Left hindlimb (tissue), 1 donor: Measurements from ENCODE around the gene TNFSF11.

Source experiments
- DNase-seq: peaks from one replicate; pipeline ENCODE4 v3.0.0-alpha.2; 2018

TNFSF11 gene

GRCh38 chr13:42612021-42612765 is 38.2 kb downstream of the TNFSF11 start:
- no peak for DNase-seq

GRCh38 chr13:42614436-42615035 is 40.6 kb downstream of the TNFSF11 start:
- no peak for DNase-seq

GRCh38 chr13:42615691-42616090 is 41.7 kb downstream of the TNFSF11 start:
- no peak for DNase-seq

DNA sequence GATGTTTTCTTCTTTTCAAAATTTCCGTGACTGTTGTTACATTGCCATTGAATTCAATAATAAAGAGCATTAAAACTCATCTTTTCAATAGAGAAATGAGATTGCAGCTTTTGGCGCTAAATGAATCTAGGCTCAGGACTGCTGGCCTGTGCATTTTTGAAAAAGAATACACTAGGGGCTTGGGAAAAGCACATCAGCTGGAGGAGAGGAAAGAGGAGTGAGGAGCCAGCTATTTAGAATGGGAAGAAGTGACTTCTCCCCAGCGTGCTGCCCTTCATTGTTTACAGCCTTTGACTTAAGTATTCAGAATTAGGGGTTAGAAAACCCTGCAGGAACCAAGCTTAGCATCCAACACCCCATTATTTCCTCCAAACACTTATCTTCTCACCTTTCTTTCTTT is 43.3 kb downstream of the TNFSF11 start:
- no peak for DNase-seq

- no peak for DNase-seq
Observed at GRCh38 chr13:42623916-42624315, 50.0 kb downstream of the TNFSF11 start.

GRCh38 chr13:42625611-42626010 is 51.7 kb downstream of the TNFSF11 start:
- no peak for DNase-seq

DNA sequence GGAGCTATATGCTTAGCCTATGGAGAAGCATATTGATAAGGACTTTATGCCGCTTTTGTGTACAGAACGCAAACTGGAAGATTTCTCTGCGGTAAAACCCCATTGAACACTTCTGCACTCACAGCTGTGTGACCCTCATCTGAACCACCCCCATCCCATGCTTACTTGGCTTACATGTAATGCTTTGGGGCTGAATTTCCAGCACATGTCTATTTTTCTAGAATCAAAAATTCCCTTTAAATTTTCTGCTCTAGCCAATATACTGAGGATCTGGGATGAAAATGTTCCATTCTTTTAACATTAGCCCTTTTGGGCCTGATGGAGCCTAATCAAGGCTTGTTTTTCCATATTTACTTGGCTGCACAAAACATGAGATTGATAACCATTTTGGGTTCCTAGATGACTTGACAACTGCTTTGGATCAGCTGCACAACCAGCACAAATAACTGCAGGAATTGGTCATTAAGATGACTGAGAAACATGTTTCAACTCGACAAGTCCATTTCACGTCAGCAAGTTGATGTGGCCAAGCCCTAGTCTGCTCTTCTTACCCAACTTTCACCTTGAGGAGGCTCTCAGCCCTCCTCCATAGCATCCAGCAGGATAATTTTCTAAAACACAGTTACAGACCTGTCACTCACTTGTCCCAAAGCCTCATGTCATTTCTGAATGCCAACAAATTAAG is 52.4 kb downstream of the TNFSF11 start:
- no peak for DNase-seq

GRCh38 chr13:42628666-42629065 is 54.7 kb downstream of the TNFSF11 start:
- DNase-seq, result no peak

GRCh38 chr13:42631181-42631580 is 57.2 kb downstream of the TNFSF11 start:
- DNase-seq, result no peak

- no peak for DNase-seq
Observed at GRCh38 chr13:42633495-42633894, 59.5 kb downstream of the TNFSF11 start.

- DNase-seq, result no peak
Observed at GRCh38 chr13:42638101-42638500, 64.1 kb downstream of the TNFSF11 start.

DNA sequence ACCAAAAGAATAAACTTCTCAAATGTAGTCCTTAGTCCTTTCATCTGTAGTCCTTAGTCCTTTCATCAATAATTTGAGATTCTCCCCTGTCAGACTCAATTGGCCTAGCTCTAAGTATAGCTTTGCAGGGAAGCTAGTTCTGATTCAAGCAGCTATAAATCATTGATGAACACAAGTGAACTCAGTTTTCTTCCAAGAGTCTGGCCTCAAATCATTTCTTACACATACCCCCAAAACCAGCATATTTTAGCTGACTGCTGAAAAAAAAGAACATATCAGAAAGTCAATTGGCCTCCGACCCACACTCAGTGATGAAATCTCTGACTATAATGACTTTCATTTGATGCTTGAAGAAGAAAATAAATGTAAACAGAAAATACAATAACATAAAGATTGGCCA is 64.9 kb downstream of the TNFSF11 start:
- no peak for DNase-seq

DNA sequence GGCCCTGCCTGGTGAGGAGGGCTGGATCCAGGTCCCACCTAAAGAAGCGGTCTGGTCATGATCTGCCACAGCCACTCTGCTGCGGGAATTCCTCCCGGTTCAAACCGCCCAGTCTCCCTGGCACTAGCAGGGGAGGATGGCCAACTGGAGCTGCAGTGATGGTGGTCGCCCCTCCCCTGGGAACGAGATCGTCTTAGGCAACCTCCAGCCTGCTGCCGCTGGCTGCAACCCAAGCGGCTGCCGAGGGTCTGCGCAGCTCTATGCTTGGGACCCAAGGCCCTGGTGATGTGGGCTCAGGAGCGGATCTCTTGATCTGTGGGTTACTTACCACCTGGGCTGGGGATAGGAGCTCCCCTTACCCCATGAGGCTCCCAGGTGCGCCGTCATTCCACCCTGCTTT is 69.1 kb downstream of the TNFSF11 start:
- no peak for DNase-seq

- no peak for DNase-seq
Observed at GRCh38 chr13:42644841-42645240, 70.9 kb downstream of the TNFSF11 start.

DNA sequence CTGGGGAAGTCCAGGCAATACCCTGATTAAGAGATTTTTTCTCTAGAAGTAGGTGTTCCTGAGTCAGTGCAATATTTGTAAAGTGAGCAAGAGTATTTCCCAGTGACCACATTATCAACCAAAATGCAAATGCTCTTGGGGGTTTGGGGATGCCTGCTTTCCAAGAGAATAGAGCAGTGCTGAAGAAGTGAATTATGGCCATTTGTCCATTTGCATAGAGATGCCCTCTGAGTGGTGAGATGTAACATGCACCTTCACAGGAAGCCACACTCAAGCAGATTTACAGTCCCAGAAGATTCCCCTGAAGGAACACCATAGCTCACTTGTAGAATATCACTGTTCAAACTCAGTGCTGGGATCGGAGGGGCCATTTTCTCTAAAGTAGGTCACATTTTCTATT is 71.8 kb downstream of the TNFSF11 start:
- no peak for DNase-seq

DNA sequence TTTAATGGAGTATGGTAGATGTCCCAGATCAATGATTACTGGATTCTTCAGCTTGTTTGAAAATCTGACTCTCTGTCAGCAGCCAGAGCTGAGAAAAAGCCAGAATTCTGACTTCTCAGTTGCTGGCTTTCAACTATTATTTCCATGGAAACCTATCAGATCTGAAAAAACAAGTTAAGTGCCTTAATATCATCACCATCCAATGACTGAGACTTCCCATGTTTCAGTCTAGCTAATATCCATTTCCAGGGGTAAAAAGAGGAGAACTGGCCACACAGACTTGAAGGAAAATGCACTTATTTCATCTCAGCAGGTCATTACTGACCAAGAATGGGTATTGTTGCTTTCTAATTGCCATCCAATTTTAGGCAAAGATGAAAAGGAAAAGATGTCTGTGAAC is 75.2 kb downstream of the TNFSF11 start:
- no peak for DNase-seq

- no peak for DNase-seq
Observed at GRCh38 chr13:42649831-42650230, 75.9 kb downstream of the TNFSF11 start.

GRCh38 chr13:42650506-42650905 is 76.6 kb downstream of the TNFSF11 start:
- no peak for DNase-seq

DNA sequence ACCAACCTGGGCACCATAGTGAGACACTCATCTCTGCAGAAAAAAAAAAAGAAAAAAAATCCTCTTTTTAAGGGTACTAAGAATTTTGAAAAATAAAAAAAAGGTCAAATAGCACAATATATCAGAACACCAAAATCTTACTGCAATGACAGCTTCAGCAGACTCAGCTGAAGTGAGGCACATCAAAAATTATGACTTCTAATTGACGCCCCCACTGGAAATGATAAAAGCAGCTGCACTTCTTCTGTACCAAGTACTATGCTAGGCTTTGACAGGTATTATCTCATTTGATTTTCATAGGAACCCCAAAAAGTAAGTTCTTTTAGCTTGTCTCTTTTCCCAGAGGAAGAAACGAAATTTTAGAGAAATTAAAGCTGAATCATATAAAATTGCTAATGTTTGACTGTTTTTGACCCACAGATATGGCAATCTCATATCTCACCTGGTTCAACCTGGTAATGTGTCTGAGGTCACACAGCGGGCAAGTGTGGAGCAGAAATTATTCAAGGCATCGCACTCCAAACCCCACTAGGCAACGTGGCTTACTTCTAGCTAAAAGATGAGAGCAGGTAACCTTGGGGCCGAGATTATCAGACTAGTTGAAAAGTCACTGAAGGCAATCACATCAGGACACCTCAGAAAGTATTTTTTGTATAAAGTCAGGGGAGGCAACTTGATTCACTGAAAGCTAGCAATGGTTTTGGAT is 78.1 kb downstream of the TNFSF11 start:
- DNase-seq, result no peak

DNA sequence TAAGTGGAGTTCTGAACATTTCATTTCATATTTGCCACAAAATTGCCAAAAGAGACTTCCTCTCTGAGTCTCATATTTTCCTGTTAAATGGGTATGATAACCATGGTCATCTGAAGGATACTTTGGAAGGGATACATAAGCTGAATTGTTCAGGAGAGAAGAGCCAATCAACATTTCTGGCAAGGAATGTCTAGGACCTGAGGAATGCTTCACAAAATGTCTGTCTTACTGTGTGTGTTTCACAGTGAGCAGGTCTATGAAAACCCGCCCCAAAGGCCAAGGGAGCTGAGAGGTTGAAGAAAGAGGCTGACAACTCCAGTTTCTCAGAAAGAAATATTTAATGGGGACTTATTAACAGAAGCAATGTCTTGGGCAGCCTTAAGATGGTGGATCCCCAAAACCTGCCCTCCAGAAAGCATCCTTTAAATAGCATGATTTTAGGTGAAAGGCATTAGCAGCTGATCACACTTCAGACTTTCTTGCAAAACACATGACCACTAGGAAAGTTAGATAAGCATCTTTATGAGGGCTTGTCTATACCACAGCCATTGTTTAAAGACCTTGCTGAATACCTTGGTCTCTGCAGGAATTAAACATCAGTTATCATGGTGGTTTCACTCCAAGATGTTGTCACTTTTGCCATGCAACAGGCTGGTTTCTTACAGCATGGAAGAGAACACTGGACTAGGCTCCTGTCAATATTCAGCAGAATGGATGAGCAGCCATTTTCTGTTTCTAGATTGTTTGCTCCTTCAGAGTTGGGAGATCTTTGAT is 78.9 kb downstream of the TNFSF11 start:
- DNase-seq, result no peak

- no peak for DNase-seq
Observed at GRCh38 chr13:42653679-42654078, 79.7 kb downstream of the TNFSF11 start.

DNA sequence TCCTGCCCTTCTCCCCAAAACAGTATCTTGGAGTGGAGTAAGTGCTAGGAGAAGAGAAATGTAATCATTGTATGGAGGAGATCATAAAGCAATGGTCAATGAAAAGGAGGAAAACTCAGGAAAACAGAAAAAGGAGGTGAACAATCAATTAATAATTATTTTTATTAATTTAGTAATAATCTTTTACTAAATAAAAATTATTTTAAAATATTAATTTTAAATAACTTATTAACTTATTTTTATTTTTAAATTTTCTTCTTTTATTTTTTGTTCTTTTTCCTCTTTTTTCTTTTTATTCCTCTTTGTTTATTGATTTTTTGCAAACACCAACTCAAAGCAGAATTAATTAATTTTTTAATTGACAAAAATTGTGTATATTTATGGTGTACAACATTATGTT is 80.3 kb downstream of the TNFSF11 start:
- DNase-seq, result no peak

DNA sequence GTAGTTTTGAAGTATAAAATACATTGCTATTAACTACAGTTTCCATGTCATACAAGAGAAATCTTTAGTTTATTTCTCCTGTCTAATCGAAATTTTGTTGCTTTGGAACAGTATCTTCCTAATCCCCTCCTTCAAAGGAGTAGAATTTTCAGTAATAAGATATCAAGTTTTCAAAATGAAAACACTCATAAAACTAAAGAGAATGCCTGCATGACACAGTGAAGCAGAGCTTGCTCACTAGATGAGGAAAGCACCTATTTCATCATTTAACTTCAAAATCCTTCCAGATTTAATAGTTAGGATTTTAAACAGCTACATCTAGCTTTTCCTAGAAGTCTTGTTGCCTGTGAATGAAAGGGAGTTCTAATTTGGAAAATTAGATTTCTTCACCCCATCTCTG is 80.8 kb downstream of the TNFSF11 start:
- no peak for DNase-seq
